Midbrain (tissue), 1 donor: ENCODE results near the gene RRM1.
"Not testable (repeated sequence)": the region's sequence is repeated elsewhere in the genome, so short reads cannot be mapped to it uniquely, and the experiment has no call there.

ENCODE experiments used
- DNase-seq: peaks from one replicate; lab custom pipeline; 2025; lab: John Stamatoyannopoulos, UW

The RRM1 gene

GRCh38 chr11:4140067-4140636 is 45.6 kb downstream of the RRM1 start:
- no peak for DNase-seq

DNA sequence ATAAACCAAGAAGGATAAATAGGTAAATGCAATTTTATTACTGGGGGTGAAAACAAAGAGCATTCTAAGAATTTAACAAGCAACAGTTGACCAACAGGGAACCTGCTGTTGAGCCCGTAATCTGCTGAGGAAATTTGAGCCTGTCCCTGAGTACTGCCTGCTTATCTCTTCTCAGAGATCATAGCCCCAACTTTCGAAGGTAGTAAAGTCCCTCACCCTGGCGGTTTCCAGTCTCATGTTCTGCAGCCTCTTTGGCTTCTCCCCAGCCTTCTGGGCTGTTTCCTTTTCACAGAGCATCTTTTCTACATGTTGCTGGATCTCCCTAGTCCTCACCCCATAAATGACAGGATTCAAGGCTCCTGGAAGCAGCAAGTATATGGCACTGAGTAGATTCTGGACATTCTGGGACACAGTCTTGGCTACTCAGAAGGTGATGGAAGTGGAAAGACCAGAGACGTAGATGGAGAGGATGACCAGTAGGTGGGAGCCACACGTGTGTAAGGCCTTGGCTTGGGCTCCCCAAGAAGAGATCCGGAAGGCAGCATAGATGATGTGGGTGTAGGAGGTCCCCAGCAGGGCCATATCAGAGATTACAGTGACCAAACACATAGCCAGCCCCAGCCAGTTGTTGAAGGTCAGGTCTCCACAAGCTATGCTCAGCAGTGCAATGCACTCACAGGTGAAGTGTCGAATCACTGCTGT is 51.6 kb downstream of the RRM1 start:
- no peak for DNase-seq

DNA sequence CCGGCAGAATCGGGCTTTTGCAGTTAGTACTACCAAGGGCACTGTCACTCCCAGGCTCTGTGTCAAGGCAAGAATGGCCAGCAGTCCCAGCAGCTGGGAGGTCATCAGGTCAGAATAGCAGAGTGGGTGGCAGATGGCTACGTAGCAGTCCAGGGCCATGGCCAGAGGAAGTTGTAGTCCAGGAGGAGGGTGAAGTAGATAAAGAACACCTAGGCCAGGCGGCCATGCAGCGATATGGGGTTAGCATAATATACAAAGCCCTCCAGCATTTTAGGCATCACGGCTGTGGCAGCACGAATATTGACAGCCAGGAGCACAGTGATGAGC is 52.1 kb downstream of the RRM1 start:
- no peak for DNase-seq

GRCh38 chr11:4154503-4154902 is 59.9 kb downstream of the RRM1 start:
- DNase-seq = no peak

DNA sequence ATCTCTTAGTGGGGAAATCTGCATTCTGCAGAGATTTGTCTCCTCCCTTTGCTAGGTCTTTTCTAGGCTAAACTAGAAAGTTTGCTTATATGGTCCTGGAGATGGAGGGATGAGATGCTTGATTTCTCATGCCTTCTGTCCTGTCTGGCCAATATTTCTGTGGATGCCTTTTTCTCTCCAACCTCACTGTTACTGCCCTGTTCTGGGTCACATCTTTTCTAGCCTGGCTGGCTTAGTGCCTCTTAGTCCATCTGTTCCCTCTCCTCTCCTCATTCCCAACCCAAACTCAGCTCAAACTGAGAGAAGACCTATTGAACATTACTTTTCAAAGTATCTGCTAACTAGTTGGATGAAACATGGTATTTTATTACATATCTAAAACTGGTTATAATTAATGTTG is 62.0 kb downstream of the RRM1 start:
- DNase-seq = no peak

DNA sequence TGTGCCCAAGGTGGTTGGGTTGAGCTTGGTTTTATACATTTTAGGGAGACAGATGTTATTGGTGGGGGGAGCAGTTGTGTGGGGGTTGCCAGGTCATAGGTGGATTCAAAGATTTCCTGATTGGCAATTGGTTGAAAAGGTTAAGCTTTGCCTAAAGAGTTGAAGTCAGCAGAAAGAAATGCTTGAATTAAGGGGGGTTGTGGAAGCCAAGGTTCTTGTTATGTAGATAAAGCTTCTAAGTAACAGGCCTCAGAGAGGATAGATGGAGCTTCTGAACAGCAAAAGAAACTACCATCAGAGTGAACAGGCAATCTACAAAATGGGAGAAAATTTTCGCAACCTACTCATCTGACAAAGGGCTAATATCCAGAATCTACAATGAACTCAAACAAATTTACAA is 64.2 kb downstream of the RRM1 start:
- not testable (repeated sequence) for DNase-seq

- no peak for DNase-seq
Observed at GRCh38 chr11:4161305-4161704, 66.7 kb downstream of the RRM1 start.

- no peak for DNase-seq
Observed at GRCh38 chr11:4164884-4165590, 70.4 kb downstream of the RRM1 start.

DNA sequence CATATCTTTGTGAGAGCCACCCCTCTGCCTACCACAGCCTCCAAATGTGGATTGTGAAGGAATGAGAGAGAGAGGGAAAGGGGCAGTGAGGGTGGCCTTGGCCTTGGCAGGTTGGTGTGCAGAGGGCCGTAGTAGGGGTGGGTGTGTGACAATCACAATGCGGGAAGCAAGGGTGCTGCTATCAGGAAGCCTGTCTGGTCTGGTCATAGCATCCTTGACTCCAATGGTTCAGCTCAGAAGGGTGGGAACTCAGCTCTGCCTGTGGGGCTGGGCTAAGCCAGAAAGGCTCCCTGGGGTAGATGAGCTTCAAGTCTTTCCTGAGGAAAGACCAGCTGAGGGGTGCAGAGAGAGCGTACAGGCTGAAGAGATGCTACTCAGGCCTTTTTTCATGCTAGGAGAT is 72.7 kb downstream of the RRM1 start:
- no peak for DNase-seq

DNA sequence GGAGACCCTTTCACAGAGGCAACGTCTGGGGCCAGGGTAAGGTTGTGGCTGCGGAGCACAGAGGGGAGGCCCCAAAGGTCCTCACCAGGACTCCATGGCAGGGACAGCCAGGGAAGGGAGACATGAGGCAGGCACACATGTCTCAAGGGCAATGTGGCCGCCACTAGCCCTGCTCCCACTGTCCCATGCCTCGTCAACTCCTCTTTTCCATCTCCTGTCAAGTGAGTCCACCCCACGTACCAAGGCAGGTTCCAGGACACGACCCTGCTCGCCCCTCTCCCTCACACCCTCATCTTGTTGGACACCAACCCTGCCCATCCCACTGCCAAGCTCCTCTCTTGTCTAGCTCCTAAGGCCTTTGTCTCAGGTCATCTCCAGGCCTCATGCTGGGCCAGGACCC is 73.2 kb downstream of the RRM1 start:
- DNase-seq = no peak

DNA sequence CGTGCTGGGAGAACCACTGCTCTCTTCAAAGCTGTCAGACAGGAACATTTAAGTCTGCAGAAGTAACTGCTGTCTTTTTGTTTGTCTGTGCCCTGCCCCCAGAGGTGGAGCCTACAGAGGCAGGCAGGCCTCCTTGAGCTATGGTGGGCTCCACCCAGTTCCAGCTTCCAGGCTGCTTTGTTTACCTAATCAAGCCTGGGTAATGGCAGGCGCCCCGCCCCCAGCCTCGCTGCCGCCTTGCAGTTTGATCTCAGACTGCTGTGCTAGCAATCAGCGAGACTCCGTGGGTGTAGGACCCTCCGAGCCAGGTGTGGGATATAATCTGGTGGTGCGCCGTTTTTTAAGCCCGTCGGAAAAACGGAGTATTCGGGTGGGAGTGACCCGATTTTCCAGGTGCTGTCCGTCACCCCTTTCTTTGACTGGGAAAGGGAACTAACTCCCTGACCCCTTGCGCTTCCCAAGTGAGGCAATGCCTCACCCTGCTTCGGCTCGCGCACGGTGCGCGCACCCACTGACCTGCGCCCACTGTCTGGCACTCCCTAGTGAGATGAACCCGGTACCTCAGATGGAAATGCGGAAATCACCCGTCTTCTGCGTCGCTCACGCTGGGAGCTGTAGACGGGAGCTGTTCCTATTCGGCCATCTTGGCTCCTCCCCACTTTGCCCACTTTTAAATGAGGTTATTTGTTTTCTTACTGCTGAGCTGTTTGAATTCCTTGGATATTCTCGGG is 81.2 kb downstream of the RRM1 start:
- DNase-seq = not testable (repeated sequence)

GRCh38 chr11:4178813-4179662 is 84.4 kb downstream of the RRM1 start:
- DNase-seq = no peak

GRCh38 chr11:4180441-4181183 is 86.0 kb downstream of the RRM1 start:
- no peak for DNase-seq

DNA sequence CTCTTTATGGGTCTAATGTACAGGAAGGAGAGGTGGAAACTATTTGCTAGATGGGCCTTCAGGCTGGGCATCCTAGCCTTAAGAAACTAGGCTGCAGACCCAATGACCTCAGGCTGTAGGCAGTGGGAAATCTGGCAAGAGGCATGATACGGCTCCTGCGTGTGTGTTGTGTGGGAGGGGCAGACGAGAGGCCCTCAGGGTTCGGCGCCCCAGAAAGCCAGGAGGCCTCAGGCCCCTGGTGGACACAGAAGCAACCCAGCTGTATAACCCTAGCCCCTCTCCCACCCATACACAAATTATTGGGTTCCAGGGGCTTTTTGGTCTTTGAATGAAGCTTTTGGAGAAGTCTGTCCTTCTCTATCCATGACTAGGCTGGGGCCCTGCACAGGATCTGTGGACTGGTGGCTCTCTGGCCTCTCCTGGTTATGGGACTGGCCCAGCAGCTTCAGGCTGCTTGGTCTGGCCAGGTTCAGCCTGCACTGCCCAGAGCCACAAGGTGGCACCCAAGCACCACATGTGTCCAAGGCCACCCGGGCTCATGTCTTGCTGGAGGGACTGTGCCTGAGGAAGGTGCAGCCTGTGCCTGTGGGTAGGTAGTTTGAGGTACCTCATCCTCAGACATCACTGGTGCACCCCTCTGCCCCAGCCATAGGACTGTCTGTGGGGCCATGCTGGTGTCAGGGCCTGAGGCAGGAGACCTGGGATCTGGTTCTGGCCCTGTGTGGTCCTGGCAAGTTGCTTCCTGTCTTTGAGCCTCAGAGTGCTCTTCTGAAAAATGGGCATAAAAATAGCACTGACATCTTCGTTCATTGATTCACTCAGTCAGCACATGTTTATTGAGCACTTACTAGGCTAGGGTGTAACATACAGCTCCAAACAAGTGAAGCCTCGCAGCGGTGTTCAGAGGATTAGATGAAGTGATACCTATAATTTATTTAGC is 87.5 kb downstream of the RRM1 start:
- DNase-seq = no peak

DNA sequence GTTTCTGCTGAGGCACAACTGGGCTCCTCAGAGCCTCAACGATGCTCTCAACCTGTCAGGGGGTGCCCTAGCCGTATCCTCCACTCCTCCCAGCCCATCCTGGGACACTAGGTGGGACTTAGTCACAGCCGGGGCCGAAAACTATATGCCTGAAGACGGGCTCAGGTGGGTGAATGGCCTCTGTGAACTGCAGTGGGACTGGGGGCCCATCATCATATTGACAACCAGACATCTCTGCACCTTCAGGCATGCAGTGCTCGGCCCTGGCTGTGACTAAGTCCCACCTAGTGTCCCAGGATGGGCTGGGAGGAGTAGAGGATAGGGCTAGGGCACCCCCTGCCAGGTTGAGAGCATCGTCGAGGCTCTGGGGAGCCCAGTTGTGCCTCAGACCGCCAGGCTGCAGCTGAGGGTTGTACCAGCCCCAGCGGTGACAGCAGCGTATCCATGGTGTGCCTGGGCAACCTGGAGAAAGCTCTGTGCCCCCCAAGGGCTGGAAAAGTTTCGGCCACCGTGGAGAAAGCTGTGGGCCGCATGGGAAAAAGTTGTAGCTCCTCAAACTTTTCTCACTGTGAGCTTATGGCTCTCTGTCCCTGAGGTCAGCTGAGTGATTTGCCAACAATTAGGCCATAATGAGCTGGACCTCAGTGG is 88.9 kb downstream of the RRM1 start:
- no peak for DNase-seq

- DNase-seq = no peak
Observed at GRCh38 chr11:4184163-4184916, 89.7 kb downstream of the RRM1 start.

GRCh38 chr11:4185561-4185960 is 91.0 kb downstream of the RRM1 start:
- DNase-seq = no peak

GRCh38 chr11:4186464-4187054 is 92.0 kb downstream of the RRM1 start:
- DNase-seq = no peak
